CD4-positive, alpha-beta T cell (primary cell): Measurements from ENCODE around the gene IVNS1ABP. TPM values are rescaled to one million over a fixed set of nuclear protein-coding genes. Genes with fewer than 3 reads are reported as not detected.
"Not testable (repeated sequence)": the region's sequence is repeated elsewhere in the genome, so short reads cannot be mapped to it uniquely, and the experiment has no call there.

Source experiments
- ATAC-seq: fragments of 200-7000 bp; cut with Tn5 transposase; one replicate; pipeline ENCODE4 v1.10.0; 2022; ENCODE audit warnings: mild to moderate bottlenecking; ENCODE audit not compliant: poor library complexity
- CTCF ChIA-PET: fragments of 350-600 bp; sonication (Branson Sonifier 250); formaldehyde crosslinking; loops from one replicate; lab custom pipeline; 2021; ENCODE audit warnings: antibody characterized with exemption, inconsistent platforms; lab: Charles Lee
- POLR2A ChIA-PET: fragments of 350-600 bp; sonication (Branson Sonifier 250); formaldehyde crosslinking; loops from one replicate; lab custom pipeline; 2021; ENCODE audit warnings: antibody characterized with exemption, inconsistent platforms; lab: Charles Lee
- DNase-seq, 14 experiments: peaks; one replicate each; pipeline ENCODE4 v3.0.0-alpha.2; 2013 to 2020; ENCODE audit warnings: mixed read lengths in 2 of 14
- H3K27ac ChIP-seq, 2 donors: one replicate each; pipeline versions ENCODE4 v1.5.1 to v1.7.0; 2013; ENCODE audit warnings: low read length in 2 of 2, low read depth in 1 of 2, mild to moderate bottlenecking in 1 of 2
- H3K27me3 ChIP-seq, 2 experiments: 1 replicate in 1 of 2; 2 replicates in 1 of 2; pipeline versions ENCODE4 v1.6.1 to v1.7.0; 2013; ENCODE audit warnings: low read length in 2 of 2, control low read depth in 1 of 2, mild to moderate bottlenecking in 1 of 2, moderate library complexity in 1 of 2; ENCODE audit not compliant: insufficient read depth in 2 of 2, control insufficient read depth in 1 of 2
- H3K36me3 ChIP-seq: one replicate; pipeline ENCODE4 v1.6.1; 2013; ENCODE audit warnings: low read length, control low read depth; ENCODE audit not compliant: insufficient read depth
- H3K4me1 ChIP-seq: one replicate; pipeline ENCODE4 v1.6.1; 2013; ENCODE audit warnings: low read length, control low read depth; ENCODE audit not compliant: insufficient read depth
- H3K4me3 ChIP-seq: one replicate; pipeline ENCODE4 v1.5.1; 2013; ENCODE audit warnings: mild to moderate bottlenecking, low read length, moderate library complexity
- H3K9me3 ChIP-seq, 2 experiments: 1 replicate in 1 of 2; 2 replicates in 1 of 2; pipeline versions ENCODE4 v1.6.1 to v1.7.0; 2013; ENCODE audit warnings: low read length in 2 of 2, mild to moderate bottlenecking in 2 of 2, control low read depth in 1 of 2, moderate library complexity in 1 of 2; ENCODE audit not compliant: control insufficient read depth in 1 of 2, insufficient read depth in 1 of 2
- H3K27ac Mint-ChIP-seq: one replicate; pipeline ENCODE4 v1.8.0; 2020; ENCODE audit warnings: mixed read lengths
- H3K27me3 Mint-ChIP-seq: one replicate; pipeline ENCODE4 v1.8.0; 2021; ENCODE audit warnings: mixed read lengths
- H3K36me3 Mint-ChIP-seq: one replicate; pipeline ENCODE4 v1.8.0; 2021; ENCODE audit warnings: low read depth, mixed read lengths
- H3K4me1 Mint-ChIP-seq: one replicate; pipeline ENCODE4 v1.8.0; 2021; ENCODE audit warnings: low read depth, mixed read lengths
- H3K4me3 Mint-ChIP-seq: one replicate; pipeline ENCODE4 v1.8.0; 2020; ENCODE audit warnings: mild to moderate bottlenecking, mixed read lengths
- H3K9me3 Mint-ChIP-seq: one replicate; pipeline ENCODE4 v1.8.0; 2020; ENCODE audit warnings: mixed read lengths
- CTCF ChIP-seq: fragments of 200-600 bp; IDR thresholded peaks from one replicate; pipeline ENCODE4 v1.8.0; 2022; ENCODE audit warnings: antibody characterized with exemption, mild to moderate bottlenecking
- intact Hi-C, 2 experiments: fragments of 100-400 bp; cut with DNase I in 1 of 2; cut with micrococcal nuclease in 1 of 2; formaldehyde crosslinking; loops; one replicate each; pipeline versions ENCODE4 v1.15.1 to v1.9.0; 2023 to 2025; cut with DNase I, micrococcal nuclease
- total RNA-seq, 174 experiments: library from RNA in 2 of 174; stranded (reverse) in 2 of 174; gene quantifications; one replicate each; pipeline ENCODE4 v1.2.3 and lab custom pipeline; 2021 to 2026

The IVNS1ABP gene
- total RNA-seq, 2 experiments from 2014 or later: 234 to 254 TPM

- H3K27me3 Mint-ChIP-seq: no peaks in the 10 kb centered on the region
- POLR2A ChIA-PET: no interaction called here
- DNase-seq: no peak
- H3K9me3 ChIP-seq: no peaks in the 10 kb centered on the region
- H3K27ac ChIP-seq: no peak overlapping the region
- CTCF ChIA-PET: no interaction called here
- TF ChIP-seq CTCF: no peak
- peaks cover 5% of the 10 kb centered on the region for H3K9me3 Mint-ChIP-seq
- no peaks in the 10 kb centered on the region for H3K36me3 ChIP-seq
- no peaks in the 10 kb centered on the region for H3K4me1 ChIP-seq
- H3K27me3 ChIP-seq: no peaks in the 10 kb centered on the region
- intact Hi-C loops: no loop called here
- H3K4me3 ChIP-seq: no peak overlapping the region
- no peak overlapping the region for H3K27ac Mint-ChIP-seq
- no peak for ATAC-seq
- H3K4me1 Mint-ChIP-seq: peaks cover 20% of the 10 kb centered on the region
- H3K36me3 Mint-ChIP-seq: peaks cover 36% of the 10 kb centered on the region
- H3K4me3 Mint-ChIP-seq: no peak overlapping the region
Measured at GRCh38 chr1:185260611-185261010, 56.4 kb downstream of the IVNS1ABP start.

GRCh38 chr1:185258676-185259075 is 58.4 kb downstream of the IVNS1ABP start:
- POLR2A ChIA-PET: interaction anchor here (1.4 to 1.7 kb wide), 2 partner anchors 22 to 412 kb away, joined by 3 read pairs; no protein-coding TSS in a partner anchor

GRCh38 chr1:185257950-185258208 is 59.2 kb downstream of the IVNS1ABP start:
- POLR2A ChIA-PET: interaction anchor here (1.4 kb wide), 1 partner anchor 412 kb away, joined by 3 read pairs; no protein-coding TSS in a partner anchor

More at GRCh38 chr1:185258676-185259075, 58.4 kb downstream of the IVNS1ABP start:
- Mint-ChIP-seq H3K27ac (peak overlapping the region; percentile 86), H3K4me3 (no peak overlapping the region), H3K27me3 (no peaks in the 10 kb centered on the region), H3K36me3 (peaks cover 32% of the 10 kb centered on the region), H3K9me3 (peaks cover 5% of the 10 kb centered on the region), H3K4me1 (peaks cover 20% of the 10 kb centered on the region)
- intact Hi-C loops: no loop called here
- Histone ChIP-seq H3K4me3 (no peak overlapping the region), H3K9me3 (no peaks in the 10 kb centered on the region), H3K27me3 (no peaks in the 10 kb centered on the region), H3K36me3 (no peaks in the 10 kb centered on the region), H3K4me1 (no peaks in the 10 kb centered on the region), H3K27ac (no peak overlapping the region)
- DNase-seq (no peak), ATAC-seq (no peak)
- no peak for TF ChIP-seq CTCF
- CTCF ChIA-PET: no interaction called here

GRCh38 chr1:185257116-185257949 is 59.7 kb downstream of the IVNS1ABP start:
- CTCF ChIA-PET, DNase-seq, H3K27me3 Mint-ChIP-seq, H3K36me3 ChIP-seq, intact Hi-C loops, H3K27me3 ChIP-seq, H3K9me3 Mint-ChIP-seq, H3K4me1 ChIP-seq, ATAC-seq, H3K9me3 ChIP-seq, H3K27ac ChIP-seq: not testable (repeated sequence)
- H3K4me3 ChIP-seq: peak overlapping the region; percentile 16
- peak overlapping the region; percentile 66 for H3K4me3 Mint-ChIP-seq
- peak overlapping the region; percentile 86 for H3K27ac Mint-ChIP-seq
- peaks cover 28% of the 10 kb centered on the region for H3K36me3 Mint-ChIP-seq
- H3K4me1 Mint-ChIP-seq: peaks cover 20% of the 10 kb centered on the region
- POLR2A ChIA-PET: interaction anchor here (1.4 kb wide), 1 partner anchor 413 kb away, joined by 3 read pairs; no protein-coding TSS in a partner anchor

More at GRCh38 chr1:185257950-185258208, 59.2 kb downstream of the IVNS1ABP start:
- Mint-ChIP-seq H3K9me3 (peaks cover 5% of the 10 kb centered on the region), H3K27ac (peak overlapping the region; percentile 86), H3K36me3 (peaks cover 28% of the 10 kb centered on the region), H3K27me3 (no peaks in the 10 kb centered on the region), H3K4me3 (peak overlapping the region; percentile 11), H3K4me1 (peaks cover 20% of the 10 kb centered on the region)
- no peak for TF ChIP-seq CTCF
- no peak for DNase-seq
- Histone ChIP-seq H3K4me1 (no peaks in the 10 kb centered on the region), H3K27ac (no peak overlapping the region), H3K27me3 (no peaks in the 10 kb centered on the region), H3K36me3 (no peaks in the 10 kb centered on the region), H3K4me3 (no peak overlapping the region), H3K9me3 (no peaks in the 10 kb centered on the region)
- no peak for ATAC-seq
- CTCF ChIA-PET: no interaction called here
- intact Hi-C loops: no loop called here

- DNase-seq, CTCF ChIA-PET, H3K4me3 ChIP-seq, H3K27ac Mint-ChIP-seq, POLR2A ChIA-PET, H3K9me3 ChIP-seq, H3K27ac ChIP-seq, H3K36me3 ChIP-seq, H3K9me3 Mint-ChIP-seq, H3K27me3 Mint-ChIP-seq, H3K27me3 ChIP-seq, H3K4me3 Mint-ChIP-seq, H3K4me1 ChIP-seq, ATAC-seq, intact Hi-C loops: not testable (repeated sequence)
- H3K4me1 Mint-ChIP-seq: peaks cover 20% of the 10 kb centered on the region
- peaks cover 17% of the 10 kb centered on the region for H3K36me3 Mint-ChIP-seq
Measured at GRCh38 chr1:185255595-185255994, 61.4 kb downstream of the IVNS1ABP start.
